Sigmoid colon (tissue), 7 donors: ENCODE results near the gene GALNT10. TPM values are rescaled to one million over a fixed set of nuclear protein-coding genes. Genes with fewer than 3 reads are reported as not detected.
A peak's percentile ranks its signal among the peaks of the same experiment; 100 is the strongest.

Experiments used
- DNase-seq: peaks from one replicate; pipeline ENCODE4 v3.0.0-alpha.2; 2019
- H3K27ac ChIP-seq, 4 donors: fragments of 200-600 bp; sonication (generic); one replicate each; pipeline ENCODE4 v1.5.1; 2016 to 2019; ENCODE audit warnings: mild to moderate bottlenecking in 1 of 4
- H3K27me3 ChIP-seq, 3 donors: fragments of 200-600 bp; sonication (generic); one replicate each; pipeline ENCODE4 v1.5.1; 2019; ENCODE audit warnings: mild to moderate bottlenecking in 1 of 3
- H3K36me3 ChIP-seq, 4 donors: fragments of 200-600 bp; sonication (generic); one replicate each; pipeline ENCODE4 v1.5.1; 2016 to 2019
- H3K4me1 ChIP-seq, 4 donors: fragments of 200-600 bp; sonication (generic); one replicate each; pipeline ENCODE4 v1.5.1; 2017 to 2019
- H3K4me3 ChIP-seq, 4 donors: fragments of 200-600 bp; sonication (generic); one replicate each; pipeline ENCODE4 v1.5.1; 2017 to 2019; ENCODE audit warnings: mild to moderate bottlenecking in 2 of 4, moderate library complexity in 1 of 4
- H3K9me3 ChIP-seq, 4 donors: fragments of 200-600 bp in 3 of 4; sonication (generic) in 3 of 4; one replicate each; pipeline versions ENCODE4 v1.5.1 to v1.6.1; 2013 to 2019
- CTCF ChIP-seq, 4 experiments: fragments of 450-650 bp in 3 of 4; fragments of 200-600 bp in 1 of 4; IDR thresholded peaks; one replicate each; pipeline ENCODE4 v1.5.1; 2016 to 2019; ENCODE audit warnings: antibody characterized with exemption in 4 of 4, mild to moderate bottlenecking in 3 of 4, moderate library complexity in 2 of 4
- EP300 ChIP-seq, 4 donors: sonication (generic); formaldehyde crosslinking; IDR thresholded peaks; one replicate each; pipeline ENCODE4 v1.6.1; 2017; ENCODE audit warnings: antibody characterized with exemption in 4 of 4
- POLR2A ChIP-seq, 2 donors: fragments of 450-650 bp; IDR thresholded peaks; one replicate each; pipeline ENCODE4 v1.6.1; 2016; ENCODE audit warnings: antibody characterized with exemption in 2 of 2, mild to moderate bottlenecking in 2 of 2, moderate library complexity in 2 of 2
- POLR2AphosphoS5 ChIP-seq, 4 donors: sonication (generic); formaldehyde crosslinking; IDR thresholded peaks; one replicate each; pipeline ENCODE4 v1.6.1; 2017; ENCODE audit warnings: antibody characterized with exemption in 4 of 4
- WGBS, 2 donors: extraction: QIAGEN DNeasy Blood & Tissue Kit; methylation state at CpG; one replicate each; pipeline ENCODE4 v1.1.7; 2013; 5-methylcytosine and 5-hydroxymethylcytosine counted together
- intact Hi-C: fragments of 100-400 bp; cut with DNase I; formaldehyde crosslinking; loops from one replicate; pipeline ENCODE4 v1.15.1; 2023
- polyA plus RNA-seq, 3 donors: library from polyadenylated mRNA; stranded (reverse); fragments of 200-250 nt; gene quantifications; one replicate each; pipeline ENCODE4 v1.2.3, GENCODE V29; 2013
- total RNA-seq, 4 donors: library from RNA; depleted of rRNA; stranded (reverse); fragments of >200 nt; gene quantifications; one replicate each; pipeline ENCODE4 v1.1.0, GENCODE V29; 2016
- donor health status: healthy with polysubstance abuse.
- donor health status: Bipolar disorder and iron deficiency.
- donor health status: healthy.

GALNT10 gene
- total and polyA plus RNA-seq, 7 donors = 6.0 to 41.7 (median 24.3) TPM

GRCh38 chr5:154298065-154298464 is 107.5 kb downstream of the GALNT10 start:
- TF ChIP-seq EP300 (IDR thresholded peaks at IDR 0.05) (no peak), CTCF (IDR thresholded peaks at IDR 0.05) (no peak), POLR2A (IDR thresholded peaks at IDR 0.05) (no peak), POLR2AphosphoS5 (IDR thresholded peaks at IDR 0.05) (no peak)
- 74 to 92% methylated on average over 3 of the region's 3 CpGs for WGBS, 2 donors
- Histone ChIP-seq H3K27me3 (no peaks in the 10 kb centered on the region), H3K9me3 (no peaks in the 10 kb centered on the region), H3K36me3 (peaks cover 0 to 57% (median 5%) of the 10 kb centered on the region in 4 donors), H3K4me3 (no peak overlapping the region), H3K27ac (no peak overlapping the region), H3K4me1 (peaks cover 0 to 16% (median 12%) of the 10 kb centered on the region in 4 donors)
- DNase-seq = no peak
- intact Hi-C loops = loop anchor here (10.0 kb wide), 1 partner anchor 113 kb away; no protein-coding TSS in a partner anchor

- intact Hi-C loops = no loop called here
- DNase-seq = no peak
- H3K36me3 ChIP-seq = peaks cover 0 to 60% (median 5%) of the 10 kb centered on the region in 4 donors
Measured at GRCh38 chr5:154300207-154300883, 109.8 kb downstream of the GALNT10 start.

GRCh38 chr5:154301726-154302125 is 111.2 kb downstream of the GALNT10 start:
- WGBS, 2 donors = 89 to 94% methylated on average over 3 of the region's 3 CpGs
- Histone ChIP-seq H3K27me3 (no peaks in the 10 kb centered on the region), H3K27ac (peak overlapping the region in 2 of 4 donors; percentile 1 to 32), H3K36me3 (peaks cover 0 to 46% (median 5%) of the 10 kb centered on the region in 4 donors), H3K9me3 (peaks cover 0 to 2% (median 0%) of the 10 kb centered on the region in 4 donors), H3K4me1 (peaks cover 0 to 16% (median 12%) of the 10 kb centered on the region in 4 donors), H3K4me3 (no peak overlapping the region)
- DNase-seq = no peak
- TF ChIP-seq POLR2AphosphoS5 (IDR thresholded peaks at IDR 0.05) (no peak), CTCF (IDR thresholded peaks at IDR 0.05) (no peak), EP300 (IDR thresholded peaks at IDR 0.05) (no peak), POLR2A (IDR thresholded peaks at IDR 0.05) (no peak)
- intact Hi-C loops = no loop called here

More at GRCh38 chr5:154300207-154300883, 109.8 kb downstream of the GALNT10 start:
- no peak overlapping the region for H3K27ac ChIP-seq
- no peaks in the 10 kb centered on the region for H3K27me3 ChIP-seq
- no peak overlapping the region for H3K4me3 ChIP-seq
- peaks cover 0 to 2% (median 0%) of the 10 kb centered on the region in 4 donors for H3K9me3 ChIP-seq
- TF ChIP-seq CTCF (IDR thresholded peaks at IDR 0.05) (no peak), POLR2AphosphoS5 (IDR thresholded peaks at IDR 0.05) (no peak), POLR2A (IDR thresholded peaks at IDR 0.05) (no peak), EP300 (IDR thresholded peaks at IDR 0.05) (no peak)
- WGBS, 2 donors = 92 to 96% methylated on average over 4 of the region's 4 CpGs
- peaks cover 0 to 16% (median 12%) of the 10 kb centered on the region in 4 donors for H3K4me1 ChIP-seq

GRCh38 chr5:154302161-154302560 is 111.6 kb downstream of the GALNT10 start:
- WGBS, 2 donors = 84 to 93% methylated on average over 5 of the region's 5 CpGs
- Histone ChIP-seq H3K4me3 (no peak overlapping the region), H3K9me3 (peaks cover 0 to 2% (median 0%) of the 10 kb centered on the region in 4 donors), H3K4me1 (peaks cover 0 to 16% (median 12%) of the 10 kb centered on the region in 4 donors), H3K27ac (peak overlapping the region in 2 of 4 donors; percentile 1 to 32), H3K27me3 (no peaks in the 10 kb centered on the region), H3K36me3 (peaks cover 0 to 42% (median 5%) of the 10 kb centered on the region in 4 donors)
- DNase-seq = peak; percentile 81
- intact Hi-C loops = no loop called here
- TF ChIP-seq EP300 (IDR thresholded peaks at IDR 0.05) (no peak), POLR2AphosphoS5 (IDR thresholded peaks at IDR 0.05) (peak in 2 of 4 donors; percentile 22 to 23), CTCF (IDR thresholded peaks at IDR 0.05) (no peak), POLR2A (IDR thresholded peaks at IDR 0.05) (no peak)
